ENCODE data around the gene MCUB.

Gene MCUB

GRCh38 chr4:109658871-109659410, 98.9 kb downstream of the MCUB start:
- Histone ChIP-seq H3K9ac (ENCODE audit: low read length) (no peak overlapping the region), H2AFZ (ENCODE audit: low read depth, low read length, severe bottlenecking) (no peak overlapping the region), H3K4me2 (ENCODE audit: low read depth, low read length, poor library complexity, severe bottlenecking) (no peak overlapping the region), H3K9me3 (ENCODE audit: insufficient read depth, low read length) (no peaks in the 10 kb centered on the region), H3K36me3 (ENCODE audit: low read length) (no peaks in the 10 kb centered on the region), H3F3A (ENCODE audit: insufficient read depth) (no peaks in the 10 kb centered on the region), H3K4me3 (ENCODE audit: insufficient read depth, low read length, poor library complexity, severe bottlenecking) (no peak overlapping the region), H3K9me2 (replicated peaks; ENCODE audit: insufficient read depth, low read length) (no peaks in the 10 kb centered on the region), H3K27ac (ENCODE audit: low read depth, low read length) (no peak overlapping the region), H3K27me3 (ENCODE audit: low read length) (no peaks in the 10 kb centered on the region), H4K20me1 (ENCODE audit: low read depth, low read length) (no peaks in the 10 kb centered on the region), H3K79me2 (ENCODE audit: insufficient read depth, low read length) (no peaks in the 10 kb centered on the region; the same call in 1 of the 2 replicates)
- no peak for TF ChIP-seq CTCF (IDR thresholded peaks at IDR 0.05; ENCODE audit: insufficient read depth, low read length, poor library complexity, severe bottlenecking)
- TF ChIP-seq EZH2phosphoT487 (conservative IDR thresholded peaks at IDR 0.05; ENCODE audit: low read length): no peak

- Histone ChIP-seq H3K79me2 (ENCODE audit: insufficient read depth, low read length) (no peaks in the 10 kb centered on the region), H3K4me3 (ENCODE audit: insufficient read depth, low read length, poor library complexity, severe bottlenecking) (no peak overlapping the region), H3K36me3 (ENCODE audit: low read length) (no peaks in the 10 kb centered on the region), H3K27ac (ENCODE audit: low read depth, low read length) (no peak overlapping the region), H3K9me2 (replicated peaks; ENCODE audit: insufficient read depth, low read length) (no peaks in the 10 kb centered on the region), H3K27me3 (ENCODE audit: low read length) (no peaks in the 10 kb centered on the region), H3K9ac (ENCODE audit: low read length) (no peak overlapping the region), H3F3A (ENCODE audit: insufficient read depth) (no peaks in the 10 kb centered on the region), H3K4me2 (ENCODE audit: low read depth, low read length, poor library complexity, severe bottlenecking) (no peak overlapping the region), H2AFZ (ENCODE audit: low read depth, low read length, severe bottlenecking) (no peak overlapping the region), H4K20me1 (ENCODE audit: low read depth, low read length) (no peaks in the 10 kb centered on the region), H3K9me3 (ENCODE audit: insufficient read depth, low read length) (no peaks in the 10 kb centered on the region)
- no peak for TF ChIP-seq CTCF (IDR thresholded peaks at IDR 0.05; ENCODE audit: insufficient read depth, low read length, poor library complexity, severe bottlenecking)
Observed at GRCh38 chr4:109662116-109662515, 102.1 kb downstream of the MCUB start.

GRCh38 chr4:109662771-109663170, 102.7 kb downstream of the MCUB start:
- no peaks in the 10 kb centered on the region for H3K79me2 ChIP-seq (ENCODE audit: insufficient read depth, low read length)
- H3K4me3 ChIP-seq (ENCODE audit: insufficient read depth, low read length, poor library complexity, severe bottlenecking): no peak overlapping the region
- no peaks in the 10 kb centered on the region for H4K20me1 ChIP-seq (ENCODE audit: low read depth, low read length)
- H3K27me3 ChIP-seq (ENCODE audit: low read length): no peaks in the 10 kb centered on the region
- no peaks in the 10 kb centered on the region for H3F3A ChIP-seq (ENCODE audit: insufficient read depth)
- H3K9me3 ChIP-seq (ENCODE audit: insufficient read depth, low read length): no peaks in the 10 kb centered on the region
- H3K36me3 ChIP-seq (ENCODE audit: low read length): no peaks in the 10 kb centered on the region
- H3K4me2 ChIP-seq (ENCODE audit: low read depth, low read length, poor library complexity, severe bottlenecking): no peak overlapping the region
- TF ChIP-seq CTCF (IDR thresholded peaks at IDR 0.05; ENCODE audit: insufficient read depth, low read length, poor library complexity, severe bottlenecking) (no peak), EZH2phosphoT487 (conservative IDR thresholded peaks at IDR 0.05; ENCODE audit: low read length) (no peak)
- no peak overlapping the region for H3K27ac ChIP-seq (ENCODE audit: low read depth, low read length)
- H2AFZ ChIP-seq (ENCODE audit: low read depth, low read length, severe bottlenecking): no peak overlapping the region
- H3K9ac ChIP-seq (ENCODE audit: low read length): no peak overlapping the region
- H3K9me2 ChIP-seq (replicated peaks; ENCODE audit: insufficient read depth, low read length): no peaks in the 10 kb centered on the region

Measured in SU-DHL-6 (cell line).